ENCODE measurements around the gene IL18BP.

The IL18BP gene

DNA sequence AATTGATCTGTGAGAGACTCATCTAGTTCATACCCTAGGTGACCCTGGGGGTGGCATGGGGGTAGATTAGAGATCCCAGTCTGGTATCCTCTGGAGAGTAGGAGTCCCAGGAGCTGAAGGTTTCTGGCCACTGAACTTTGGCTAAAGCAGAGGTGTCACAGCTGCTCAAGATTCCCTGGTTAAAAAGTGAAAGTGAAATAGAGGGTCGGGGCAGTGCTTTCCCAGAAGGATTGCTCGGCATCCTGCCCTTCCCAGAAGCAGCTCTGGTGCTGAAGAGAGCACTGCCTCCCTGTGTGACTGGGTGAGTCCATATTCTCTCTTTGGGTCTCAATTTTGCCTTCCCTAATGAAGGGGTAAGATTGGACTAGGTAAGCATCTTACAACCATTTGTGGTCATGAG lies 653 bp downstream of the IL18BP start:
- no peak for TF ChIP-seq CTCF (IDR thresholded peaks at IDR 0.05)
- peaks cover 36% of the 10 kb centered on the region for H3K36me3 ChIP-seq
- H3K27me3 ChIP-seq: no peaks in the 10 kb centered on the region
- H3K27ac ChIP-seq: peak overlapping the region; percentile 91
- no peak overlapping the region for H3K4me3 ChIP-seq (ENCODE audit: low read depth in 1 of 2, low read length in 1 of 2)
- no peaks in the 10 kb centered on the region for H3K9me3 ChIP-seq
- H3K4me1 ChIP-seq (ENCODE audit: control insufficient read depth in 1 of 2, insufficient read depth in 1 of 2, low read depth in 1 of 2, low read length in 1 of 2): peaks cover 32 to 34% of the 10 kb centered on the region in 2 experiments

DNA sequence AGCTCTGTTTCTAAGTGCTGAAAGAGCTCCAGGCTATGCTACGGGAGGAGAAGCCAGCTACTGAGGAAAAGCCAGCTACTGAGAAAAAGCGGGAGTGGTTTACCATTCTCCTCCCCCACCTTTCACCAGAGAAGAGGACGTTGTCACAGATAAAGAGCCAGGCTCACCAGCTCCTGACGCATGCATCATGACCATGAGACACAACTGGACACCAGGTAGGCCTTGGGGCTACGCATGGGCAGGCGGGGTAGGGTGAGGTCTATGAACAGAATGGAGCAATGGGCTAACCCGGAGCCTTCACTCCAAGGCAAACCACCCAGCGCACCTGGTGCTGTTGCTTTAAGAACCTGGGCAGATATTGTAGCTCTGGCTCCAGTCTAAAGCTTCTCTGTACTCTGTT lies 1.1 kb downstream of the IL18BP start:
- H3K4me3 ChIP-seq (ENCODE audit: low read depth in 1 of 2, low read length in 1 of 2): no peak overlapping the region
- no peak for TF ChIP-seq CTCF (IDR thresholded peaks at IDR 0.05)
- H3K9me3 ChIP-seq: no peaks in the 10 kb centered on the region
- peak overlapping the region; percentile 91 for H3K27ac ChIP-seq
- peaks cover 41% of the 10 kb centered on the region for H3K36me3 ChIP-seq
- no peaks in the 10 kb centered on the region for H3K27me3 ChIP-seq
- peaks cover 32 to 34% of the 10 kb centered on the region in 2 experiments for H3K4me1 ChIP-seq (ENCODE audit: control insufficient read depth in 1 of 2, insufficient read depth in 1 of 2, low read depth in 1 of 2, low read length in 1 of 2)

- peaks cover 46% of the 10 kb centered on the region for H3K36me3 ChIP-seq
- H3K27ac ChIP-seq: peak overlapping the region; percentile 91
- H3K9me3 ChIP-seq: no peaks in the 10 kb centered on the region
- H3K4me3 ChIP-seq (ENCODE audit: low read depth in 1 of 2, low read length in 1 of 2): no peak overlapping the region
- H3K4me1 ChIP-seq (ENCODE audit: control insufficient read depth in 1 of 2, insufficient read depth in 1 of 2, low read depth in 1 of 2, low read length in 1 of 2): peaks cover 32 to 34% of the 10 kb centered on the region in 2 experiments
- no peak for TF ChIP-seq CTCF (IDR thresholded peaks at IDR 0.05)
- H3K27me3 ChIP-seq: no peaks in the 10 kb centered on the region
Observed at GRCh38 chr11:72000202-72000867, 1.6 kb downstream of the IL18BP start.

DNA sequence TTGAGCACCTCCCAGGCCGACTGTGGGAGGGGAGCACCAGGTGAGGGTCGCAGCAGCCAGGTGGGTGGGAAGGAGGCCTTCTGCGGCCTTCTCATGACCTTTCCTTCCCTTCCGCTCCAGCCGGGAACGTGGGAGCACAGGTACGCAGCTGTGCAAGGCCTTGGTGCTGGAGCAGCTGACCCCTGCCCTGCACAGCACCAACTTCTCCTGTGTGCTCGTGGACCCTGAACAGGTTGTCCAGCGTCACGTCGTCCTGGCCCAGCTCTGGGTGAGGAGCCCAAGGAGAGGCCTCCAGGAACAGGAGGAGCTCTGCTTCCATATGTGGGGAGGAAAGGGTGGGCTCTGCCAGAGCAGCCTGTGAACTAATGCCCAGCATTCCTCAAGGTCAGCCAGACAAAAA lies 2.6 kb downstream of the IL18BP start:
- Histone ChIP-seq H3K9me3 (no peaks in the 10 kb centered on the region), H3K4me1 (ENCODE audit: control insufficient read depth in 1 of 2, insufficient read depth in 1 of 2, low read depth in 1 of 2, low read length in 1 of 2) (peaks cover 32 to 33% of the 10 kb centered on the region in 2 experiments), H3K27ac (peak overlapping the region; percentile 18), H3K36me3 (peaks cover 56% of the 10 kb centered on the region), H3K27me3 (no peaks in the 10 kb centered on the region), H3K4me3 (ENCODE audit: low read depth in 1 of 2, low read length in 1 of 2) (no peak overlapping the region)
- no peak for TF ChIP-seq CTCF (IDR thresholded peaks at IDR 0.05)

GRCh38 chr11:72001834-72002591 lies 3.3 kb downstream of the IL18BP start:
- no peak overlapping the region for H3K4me3 ChIP-seq (ENCODE audit: low read depth in 1 of 2, low read length in 1 of 2)
- no peak for TF ChIP-seq CTCF (IDR thresholded peaks at IDR 0.05)
- H3K27ac ChIP-seq: peak overlapping the region; percentile 18
- H3K36me3 ChIP-seq: peaks cover 63% of the 10 kb centered on the region
- H3K9me3 ChIP-seq: no peaks in the 10 kb centered on the region
- peaks cover 26% of the 10 kb centered on the region in 2 experiments for H3K4me1 ChIP-seq (ENCODE audit: control insufficient read depth in 1 of 2, insufficient read depth in 1 of 2, low read depth in 1 of 2, low read length in 1 of 2)
- no peaks in the 10 kb centered on the region for H3K27me3 ChIP-seq

Measured in neutrophil (primary cell).